A549 (cell line): ENCODE data around the gene FAM110C. TPM values are rescaled to one million over a fixed set of nuclear protein-coding genes. Genes with fewer than 3 reads are reported as not detected.

Experiments used
- ATAC-seq, 2 experiments: fragments of 200-7000 bp in 1 of 2; fragments of >200 bp in 1 of 2; cut with Nextera tagmentation in 1 of 2; cut with Tn5 transposase in 1 of 2; 3 replicates each; pipeline versions ENCODE4 v1.8.0 to v1.9.1; 2018 to 2020; ENCODE audit warnings: mild to moderate bottlenecking in 1 of 2, moderate library complexity in 1 of 2
- CTCF ChIA-PET: fragments of 300-600 bp; sonication (Branson Sonifier 250); formaldehyde crosslinking; extraction: SDS; loops from one replicate; lab custom pipeline; 2021; ENCODE audit warnings: antibody characterized with exemption, inconsistent platforms; lab: Yijun Ruan, JAX
- POLR2A ChIA-PET: fragments of 350-600 bp; formaldehyde crosslinking; extraction: SDS; loops from one replicate; lab custom pipeline; 2021; ENCODE audit warnings: antibody characterized with exemption, inconsistent platforms; lab: Yijun Ruan, JAX
- DNase-seq, 2 experiments: peaks; one replicate each; pipeline versions ENCODE4 v3.0.0 to v3.0.0-alpha.2; 2011 to 2016; ENCODE audit warnings: low read depth in 1 of 2, low spot score in 1 of 2
- FAIRE-seq: peaks from 2 replicates; lab custom pipeline; 2011; peaks lifted over from hg19 to GRCh38; lab: Jason Lieb, UNC
- H3K27ac ChIP-seq, 2 experiments: fragments of >200 bp; sonication (Bioruptor Twin); formaldehyde crosslinking; 3 replicates each; pipeline ENCODE4 v1.5.1; 2016 to 2017
- H3K4me1 ChIP-seq: fragments of >200 bp; sonication (Bioruptor Twin); formaldehyde crosslinking; 3 replicates; pipeline ENCODE4 v1.6.1; 2016
- H3K4me2 ChIP-seq: fragments of >200 bp; sonication (Bioruptor Twin); formaldehyde crosslinking; 3 replicates; pipeline ENCODE4 v1.6.1; 2016
- H3K4me3 ChIP-seq: fragments of >200 bp; sonication (Bioruptor Twin); formaldehyde crosslinking; 3 replicates; pipeline ENCODE4 v1.5.1; 2016
- H3K9me3 ChIP-seq: fragments of >200 bp; sonication (Bioruptor Twin); formaldehyde crosslinking; 3 replicates; pipeline ENCODE4 v1.6.1; 2016
- ATOH8 ChIP-seq: fragments of 250-450 bp; sonication (Bioruptor Pico); IDR thresholded peaks from 2 replicates; pipeline ENCODE4 v1.5.0; 2020; ENCODE audit warnings: low read depth, mild to moderate bottlenecking, moderate library complexity
- HES2 ChIP-seq: fragments of >200 bp; sonication (Bioruptor Twin); formaldehyde crosslinking; IDR thresholded peaks from 2 replicates; pipeline ENCODE4 v1.6.1; 2016
- JUN ChIP-seq, 2 experiments: fragments of >200 bp; sonication (Bioruptor Twin); formaldehyde crosslinking; IDR thresholded peaks; 2 replicates in 1 of 2; 3 replicates in 1 of 2; pipeline ENCODE4 v1.6.1; 2016 to 2017
- KDM5A ChIP-seq: fragments of 200-600 bp; sonication (generic); IDR thresholded peaks from 2 replicates; pipeline ENCODE4 v1.6.1; 2016; ENCODE audit warnings: antibody characterized with exemption, mild to moderate bottlenecking
- SREBF2 ChIP-seq: fragments of 450-650 bp; IDR thresholded peaks from 2 replicates; pipeline ENCODE4 v1.6.1; 2014; ENCODE audit warnings: mild to moderate bottlenecking, moderate library complexity
- WGBS: methylation state at CpG from one replicate; pipeline ENCODE4 v1.1.6; 2017; ENCODE audit errors: missing lambda C conversion rate; 5-methylcytosine and 5-hydroxymethylcytosine counted together
- polyA plus RNA-seq, 4 experiments: library from polyadenylated mRNA; depleted of rRNA in 3 of 4; stranded (reverse); fragments of >200 nt; fragmentation: RNase III in 1 of 4; extraction: RNeasy Plus Mini Kit Qiagen cat#74134 plus additional on column Dnase treatment in 1 of 4; gene quantifications; 2 replicates in 3 of 4; 3 replicates in 1 of 4; pipeline ENCODE4 v1.2.3, GENCODE V29; 2011 to 2017

FAM110C gene
- polyA plus RNA-seq, 2 of the 4 experiments (the other 2 are of a cell fraction) = 0.08 to 0.35 TPM

GRCh38 chr2:10222-10875, 36.0 kb downstream of the FAM110C start:
- TF ChIP-seq ATOH8 (CRISPR knock-in tag) (no peak), JUN (IDR thresholded peaks at IDR 0.05) (no peak), KDM5A (no peak), SREBF2 (no peak), HES2 (no peak)
- WGBS = 88% methylated on average over 32 of the region's 42 CpGs
- ChIA-PET POLR2A (no interaction called here), CTCF (no interaction called here)
- DNase-seq (no peak), FAIRE-seq (no peak), ATAC-seq (peak; percentile 13 to 47; a peak in 2 of 6 replicates)
- Histone ChIP-seq H3K27ac (no peak overlapping the region), H3K4me1 (no peaks in the 10 kb centered on the region), H3K4me2 (no peak overlapping the region), H3K4me3 (no peak overlapping the region), H3K9me3 (peaks cover 8% of the 10 kb centered on the region; the same call in 1 of the 3 replicates)

Other genes starting within 250 kb of the FAM110C start
- gene SH3YL1, start 217.5 kb upstream of the FAM110C start, polyA plus RNA-seq (2011; rRNA removed) = 19.5 and 23.9 TPM in 2 replicates
- 12.8 to 13.9 TPM (median 13.5 TPM) in 3 replicates for gene SH3YL1, start 217.5 kb upstream of the FAM110C start, polyA plus RNA-seq (2017; fragmentation: RNase III; extraction: RNeasy Plus Mini Kit Qiagen cat#74134 plus additional on column Dnase treatment)
- gene ACP1, start 218.4 kb upstream of the FAM110C start, polyA plus RNA-seq (2011; rRNA removed) = 266 and 338 TPM in 2 replicates
- 204 to 228 TPM (median 213 TPM) in 3 replicates for gene ACP1, start 218.4 kb upstream of the FAM110C start, polyA plus RNA-seq (2017; fragmentation: RNase III; extraction: RNeasy Plus Mini Kit Qiagen cat#74134 plus additional on column Dnase treatment)
- not detected in 2 replicates for gene ALKAL2, start 241.6 kb upstream of the FAM110C start, polyA plus RNA-seq (2011; rRNA removed)
- not detected in 3 replicates for gene ALKAL2, start 241.6 kb upstream of the FAM110C start, polyA plus RNA-seq (2017; fragmentation: RNase III; extraction: RNeasy Plus Mini Kit Qiagen cat#74134 plus additional on column Dnase treatment)